T-helper 2 cell treated with Interferon-gamma antibody and Interleukin-4, amounts not matched to agents 5 μg/mL and 100 μg/mL, for 36 hours (primary cell): ENCODE results near the gene CDS1.
"Not testable (repeated sequence)": the region's sequence is repeated elsewhere in the genome, so short reads cannot be mapped to it uniquely, and the experiment has no call there.

Experiments
- DNase-seq: peaks from one replicate; pipeline ENCODE4 v3.0.0; 2021; ENCODE audit warnings: low spot score
- H3K27ac Mint-ChIP-seq: one replicate; pipeline ENCODE4 v1.8.0; 2021; ENCODE audit warnings: mild to moderate bottlenecking, mixed read lengths
- H3K27me3 Mint-ChIP-seq: one replicate; pipeline ENCODE4 v1.8.0; 2021; ENCODE audit warnings: low read depth, mixed read lengths
- H3K36me3 Mint-ChIP-seq: one replicate; pipeline ENCODE4 v1.8.0; 2021; ENCODE audit warnings: low read depth, mixed read lengths
- H3K4me1 Mint-ChIP-seq: one replicate; pipeline ENCODE4 v1.8.0; 2021; ENCODE audit warnings: low read depth, mixed read lengths
- H3K4me3 Mint-ChIP-seq: one replicate; pipeline ENCODE4 v1.8.0; 2022; ENCODE audit warnings: mild to moderate bottlenecking, moderate library complexity, mixed read lengths
- H3K9me3 Mint-ChIP-seq: one replicate; pipeline ENCODE4 v1.8.0; 2021; ENCODE audit warnings: mixed read lengths

The CDS1 gene

DNA sequence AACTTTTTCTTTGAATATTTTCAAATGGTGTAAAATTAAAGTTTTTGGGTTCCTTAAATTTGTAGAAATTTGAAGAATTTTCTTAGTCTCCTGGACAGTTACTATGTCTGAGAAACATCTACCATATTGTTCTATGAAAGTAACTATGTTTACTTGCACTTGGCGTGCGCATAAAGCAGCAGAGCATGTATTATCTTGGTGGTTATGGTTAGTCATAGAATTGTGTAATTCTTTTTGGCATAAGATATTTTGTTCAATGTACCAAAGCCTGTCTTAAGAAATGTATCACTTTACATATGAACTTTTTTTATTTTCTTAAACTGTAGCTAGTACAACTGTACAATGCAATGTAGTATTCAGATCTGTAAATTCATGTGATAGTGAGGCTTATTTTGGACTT, 49.2 kb downstream of the CDS1 start:
- no peaks in the 10 kb centered on the region for H3K4me1 Mint-ChIP-seq
- no peak for DNase-seq
- no peaks in the 10 kb centered on the region for H3K27me3 Mint-ChIP-seq
- H3K4me3 Mint-ChIP-seq: no peak overlapping the region
- H3K9me3 Mint-ChIP-seq: no peaks in the 10 kb centered on the region
- H3K36me3 Mint-ChIP-seq: no peaks in the 10 kb centered on the region
- no peak overlapping the region for H3K27ac Mint-ChIP-seq

DNA sequence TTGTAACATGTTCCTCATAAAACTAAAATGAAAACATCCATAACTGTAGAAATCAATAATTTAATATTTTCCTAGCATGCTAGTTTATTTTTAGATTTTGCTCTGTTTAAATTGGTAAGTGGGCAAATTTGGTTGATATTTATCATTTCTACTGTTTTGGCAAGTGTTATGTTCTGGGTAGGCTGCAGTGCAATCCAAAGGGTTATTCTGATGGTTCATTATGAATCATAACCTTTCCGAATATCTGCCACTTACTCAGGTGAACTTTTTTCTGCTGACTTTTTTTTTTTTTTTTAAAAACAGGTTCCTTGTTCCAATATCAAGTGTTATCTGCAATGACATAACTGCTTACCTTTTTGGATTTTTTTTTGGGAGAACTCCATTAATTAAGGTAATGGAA, 52.0 kb downstream of the CDS1 start:
- Mint-ChIP-seq H3K27me3 (no peaks in the 10 kb centered on the region), H3K4me3 (no peak overlapping the region), H3K27ac (no peak overlapping the region), H3K4me1 (no peaks in the 10 kb centered on the region), H3K36me3 (no peaks in the 10 kb centered on the region), H3K9me3 (no peaks in the 10 kb centered on the region)
- no peak for DNase-seq

DNA sequence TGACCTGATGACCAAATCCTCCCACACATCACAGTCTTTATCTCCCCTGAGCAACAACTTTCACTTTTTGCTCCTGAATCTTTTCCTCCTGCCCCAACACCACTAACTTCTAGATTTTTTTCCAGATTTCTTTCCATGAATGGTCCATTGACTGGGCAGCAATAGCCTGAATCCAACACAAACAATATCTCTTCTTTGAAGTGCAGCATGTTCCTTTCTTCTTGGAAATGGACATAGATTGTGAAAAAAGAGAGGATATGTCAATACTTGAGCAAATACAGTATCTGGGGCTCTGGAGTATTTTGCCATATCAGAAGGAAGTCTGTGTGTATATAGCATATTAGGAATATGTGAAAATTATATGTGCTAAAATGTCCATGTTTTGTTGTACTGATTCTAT, 55.2 kb downstream of the CDS1 start:
- no peak for DNase-seq
- Mint-ChIP-seq H3K4me3 (no peak overlapping the region), H3K27me3 (no peaks in the 10 kb centered on the region), H3K36me3 (no peaks in the 10 kb centered on the region), H3K27ac (no peak overlapping the region), H3K4me1 (no peaks in the 10 kb centered on the region), H3K9me3 (no peaks in the 10 kb centered on the region)

DNA sequence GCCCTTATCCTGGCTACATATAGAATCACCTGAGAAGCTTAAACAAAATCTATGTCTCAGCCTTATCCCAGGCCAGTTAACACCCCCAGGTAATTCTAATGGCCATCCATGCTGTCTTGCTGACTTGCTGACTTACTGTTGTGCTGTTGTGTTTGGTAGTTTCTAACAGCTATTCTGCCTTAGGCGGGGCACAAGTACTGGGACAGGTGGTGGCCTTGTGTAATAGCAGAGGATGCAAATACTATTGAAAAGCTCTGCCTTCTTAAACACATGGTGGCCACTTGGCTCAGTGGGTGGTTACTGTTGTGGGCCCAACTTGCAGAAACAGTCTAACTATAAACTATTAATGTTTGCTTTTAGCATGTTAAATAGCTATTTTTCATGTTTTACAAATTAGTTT, 56.2 kb downstream of the CDS1 start:
- Mint-ChIP-seq H3K27ac (no peak overlapping the region), H3K27me3 (no peaks in the 10 kb centered on the region), H3K4me1 (no peaks in the 10 kb centered on the region), H3K9me3 (no peaks in the 10 kb centered on the region), H3K4me3 (no peak overlapping the region), H3K36me3 (no peaks in the 10 kb centered on the region)
- DNase-seq: no peak

DNA sequence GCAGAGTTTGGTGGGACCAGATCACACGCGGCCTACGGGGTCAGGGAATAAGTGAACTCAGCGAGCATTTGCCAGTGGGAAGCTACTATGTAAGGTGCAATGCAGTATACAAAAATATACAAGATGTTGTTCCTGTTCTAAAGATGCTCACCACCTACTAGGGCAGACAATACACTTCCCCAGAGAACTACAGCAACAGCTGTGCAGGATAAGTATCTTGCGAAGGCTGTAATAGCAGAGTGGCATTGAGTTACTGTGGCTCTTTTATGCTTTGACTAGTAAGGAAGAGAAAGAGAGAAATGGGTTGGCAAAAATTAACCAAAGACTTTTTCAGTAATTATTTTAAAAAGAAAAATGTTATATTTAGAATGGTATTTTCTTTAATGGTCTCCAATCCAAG, 61.2 kb downstream of the CDS1 start:
- H3K4me3 Mint-ChIP-seq: no peak overlapping the region
- DNase-seq: no peak
- no peaks in the 10 kb centered on the region for H3K4me1 Mint-ChIP-seq
- H3K27me3 Mint-ChIP-seq: no peaks in the 10 kb centered on the region
- no peaks in the 10 kb centered on the region for H3K36me3 Mint-ChIP-seq
- no peak overlapping the region for H3K27ac Mint-ChIP-seq
- no peaks in the 10 kb centered on the region for H3K9me3 Mint-ChIP-seq

DNA sequence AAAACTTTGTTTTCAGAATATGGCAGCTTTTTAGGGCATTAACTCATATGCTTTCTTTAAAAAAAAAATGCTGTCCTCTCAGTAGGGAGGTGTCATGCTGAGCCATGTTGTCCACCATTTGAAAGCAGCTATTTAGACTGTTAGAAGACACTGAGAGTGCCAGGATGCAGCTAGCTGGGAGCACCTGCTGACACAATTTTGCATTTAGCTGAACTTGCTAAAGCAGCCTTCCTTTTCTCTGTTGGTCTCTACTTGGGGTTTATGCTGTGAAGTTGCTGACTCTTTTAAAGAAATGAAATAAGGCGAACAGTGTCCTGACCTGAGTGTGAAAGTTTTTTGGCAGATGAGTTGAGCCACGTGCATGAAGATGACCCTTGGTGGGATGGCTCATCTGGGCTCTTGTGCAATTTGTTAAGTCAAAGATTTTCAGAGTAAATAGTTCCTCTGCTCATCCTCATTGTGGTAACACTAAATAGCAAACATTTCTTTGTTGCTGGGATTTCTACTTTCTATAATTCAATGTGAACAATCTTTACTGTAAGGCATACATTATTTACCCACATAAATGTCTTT, 64.5 kb downstream of the CDS1 start:
- no peak overlapping the region for H3K27ac Mint-ChIP-seq
- no peak overlapping the region for H3K4me3 Mint-ChIP-seq
- no peak for DNase-seq
- H3K36me3 Mint-ChIP-seq: no peaks in the 10 kb centered on the region
- H3K4me1 Mint-ChIP-seq: no peaks in the 10 kb centered on the region
- no peaks in the 10 kb centered on the region for H3K9me3 Mint-ChIP-seq
- no peaks in the 10 kb centered on the region for H3K27me3 Mint-ChIP-seq

DNA sequence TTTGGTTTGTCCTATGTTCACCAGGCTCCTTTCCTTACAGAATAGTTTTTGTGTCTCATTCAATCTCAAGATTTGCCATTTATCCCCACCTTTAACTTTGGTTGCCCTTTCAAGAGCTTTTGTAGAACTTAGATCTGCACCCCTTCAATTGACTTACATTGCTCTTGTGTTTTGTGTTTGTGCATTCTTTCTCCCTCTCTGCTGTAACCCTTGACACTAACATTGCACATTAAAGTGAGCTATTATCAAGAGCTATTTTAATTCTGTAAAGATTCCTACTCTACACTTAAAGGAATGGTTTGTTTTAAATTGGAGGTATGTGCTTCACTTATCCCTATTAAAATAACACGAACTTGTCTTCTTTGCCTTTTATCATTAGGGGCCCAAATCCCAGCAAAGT, 65.3 kb downstream of the CDS1 start:
- no peaks in the 10 kb centered on the region for H3K27me3 Mint-ChIP-seq
- H3K36me3 Mint-ChIP-seq: no peaks in the 10 kb centered on the region
- no peaks in the 10 kb centered on the region for H3K4me1 Mint-ChIP-seq
- H3K27ac Mint-ChIP-seq: no peak overlapping the region
- no peak overlapping the region for H3K4me3 Mint-ChIP-seq
- H3K9me3 Mint-ChIP-seq: no peaks in the 10 kb centered on the region
- DNase-seq: no peak

DNA sequence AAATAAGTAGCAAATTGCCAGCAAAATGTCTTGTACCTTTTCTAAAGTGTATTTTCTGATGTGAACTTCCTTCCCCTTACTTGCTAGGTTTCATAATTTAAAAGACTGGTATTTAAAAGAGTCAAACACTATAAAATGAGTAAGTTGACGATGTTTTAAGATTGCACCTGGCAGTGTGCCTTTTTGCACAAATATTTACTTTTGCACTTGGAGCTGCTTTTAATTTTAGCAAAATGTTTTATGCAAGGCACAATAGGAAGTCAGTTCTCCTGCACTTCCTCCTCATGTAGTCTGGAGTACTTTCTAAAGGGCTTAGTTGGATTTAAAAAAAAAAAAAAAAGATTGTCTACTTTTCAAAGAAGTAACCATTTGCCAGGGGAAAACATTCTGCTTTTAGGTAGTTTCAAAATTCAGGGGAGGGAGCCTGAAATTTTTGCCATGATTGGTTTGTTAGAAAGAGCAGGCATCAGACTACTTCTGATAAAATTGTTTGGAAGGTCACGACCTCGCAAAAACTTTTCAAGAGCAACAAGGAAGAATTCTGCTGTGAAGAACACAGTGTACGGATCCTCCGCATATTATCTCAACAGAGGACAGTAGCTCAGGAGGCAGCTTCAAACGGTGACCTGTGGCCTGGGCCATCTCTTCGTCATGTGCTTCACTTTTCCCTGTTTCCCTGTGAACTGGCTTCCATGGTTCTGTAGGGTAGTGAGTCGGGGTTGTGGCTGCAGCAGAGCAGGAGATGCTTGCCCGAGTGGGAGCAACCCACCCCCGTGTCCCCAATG, 66.1 kb downstream of the CDS1 start:
- Mint-ChIP-seq H3K9me3 (no peaks in the 10 kb centered on the region), H3K36me3 (no peaks in the 10 kb centered on the region), H3K4me1 (no peaks in the 10 kb centered on the region), H3K4me3 (no peak overlapping the region), H3K27me3 (no peaks in the 10 kb centered on the region), H3K27ac (no peak overlapping the region)
- DNase-seq: no peak

DNA sequence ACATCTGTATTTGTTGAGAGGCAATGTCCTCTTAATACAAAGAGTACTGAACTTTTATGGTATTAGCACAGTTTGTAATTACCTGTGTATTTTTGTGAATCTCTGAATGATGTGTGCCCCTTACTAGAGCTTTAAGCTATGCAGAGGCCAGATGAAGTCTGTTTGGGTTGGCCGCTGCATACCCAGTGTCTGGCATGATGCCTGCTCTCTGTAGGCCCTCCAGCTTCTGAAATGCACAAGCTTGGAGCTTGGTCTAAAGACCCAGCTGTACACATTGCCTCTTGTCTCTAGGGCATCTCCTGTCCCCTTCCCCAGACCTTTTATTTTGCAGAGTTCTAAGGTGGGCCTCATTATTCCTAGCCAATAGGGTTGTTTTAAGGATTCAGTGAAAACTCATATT, 68.6 kb downstream of the CDS1 start:
- Mint-ChIP-seq H3K4me3 (no peak overlapping the region), H3K36me3 (no peaks in the 10 kb centered on the region), H3K4me1 (no peaks in the 10 kb centered on the region), H3K27me3 (no peaks in the 10 kb centered on the region), H3K9me3 (peaks cover 2% of the 10 kb centered on the region), H3K27ac (no peak overlapping the region)
- no peak for DNase-seq

DNA sequence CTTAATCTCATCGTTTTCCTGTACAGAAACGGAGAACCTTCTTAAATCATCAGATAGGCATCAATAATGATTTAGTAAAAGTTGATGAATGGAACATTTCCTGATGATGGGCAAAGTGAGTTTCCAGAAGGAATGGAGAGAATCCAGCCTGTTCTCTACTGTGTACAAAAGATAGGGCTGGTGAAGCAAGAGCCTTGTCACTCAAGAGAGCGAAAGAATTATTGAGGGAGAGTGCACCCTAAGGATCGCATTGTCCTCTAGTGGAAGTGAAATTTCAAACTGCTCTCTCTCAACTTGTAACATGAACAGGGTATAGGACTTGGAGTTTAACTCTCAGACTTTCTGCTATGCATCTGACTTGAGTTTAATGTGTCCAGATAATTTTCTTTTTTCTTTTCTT, 69.6 kb downstream of the CDS1 start:
- DNase-seq: no peak
- no peaks in the 10 kb centered on the region for H3K27me3 Mint-ChIP-seq
- H3K36me3 Mint-ChIP-seq: no peaks in the 10 kb centered on the region
- peaks cover 6% of the 10 kb centered on the region for H3K9me3 Mint-ChIP-seq
- no peak overlapping the region for H3K27ac Mint-ChIP-seq
- H3K4me3 Mint-ChIP-seq: no peak overlapping the region
- no peaks in the 10 kb centered on the region for H3K4me1 Mint-ChIP-seq

DNA sequence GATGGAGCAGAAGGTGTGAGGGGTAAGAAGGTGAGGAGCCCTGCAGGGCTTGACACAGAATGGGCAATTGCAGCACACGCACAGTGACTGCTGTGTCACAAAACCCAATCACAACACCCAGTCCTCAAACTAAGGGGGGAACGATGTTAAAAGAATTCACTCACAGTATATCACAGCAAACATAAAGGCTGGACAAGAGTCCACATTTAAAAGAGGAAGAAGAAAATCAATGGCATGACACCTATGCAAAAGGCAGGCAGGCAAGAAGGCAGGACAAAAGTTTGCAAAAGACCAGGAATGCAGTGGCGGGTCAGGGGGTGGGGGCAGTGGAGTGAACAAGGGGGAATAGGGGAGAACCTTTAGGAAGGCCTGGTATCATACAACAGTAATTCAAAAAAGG, 77.7 kb downstream of the CDS1 start:
- Mint-ChIP-seq H3K9me3 (peaks cover 10% of the 10 kb centered on the region), H3K4me1 (no peaks in the 10 kb centered on the region), H3K36me3 (no peaks in the 10 kb centered on the region), H3K27ac (no peak overlapping the region), H3K4me3 (no peak overlapping the region), H3K27me3 (no peaks in the 10 kb centered on the region)
- no peak for DNase-seq

DNA sequence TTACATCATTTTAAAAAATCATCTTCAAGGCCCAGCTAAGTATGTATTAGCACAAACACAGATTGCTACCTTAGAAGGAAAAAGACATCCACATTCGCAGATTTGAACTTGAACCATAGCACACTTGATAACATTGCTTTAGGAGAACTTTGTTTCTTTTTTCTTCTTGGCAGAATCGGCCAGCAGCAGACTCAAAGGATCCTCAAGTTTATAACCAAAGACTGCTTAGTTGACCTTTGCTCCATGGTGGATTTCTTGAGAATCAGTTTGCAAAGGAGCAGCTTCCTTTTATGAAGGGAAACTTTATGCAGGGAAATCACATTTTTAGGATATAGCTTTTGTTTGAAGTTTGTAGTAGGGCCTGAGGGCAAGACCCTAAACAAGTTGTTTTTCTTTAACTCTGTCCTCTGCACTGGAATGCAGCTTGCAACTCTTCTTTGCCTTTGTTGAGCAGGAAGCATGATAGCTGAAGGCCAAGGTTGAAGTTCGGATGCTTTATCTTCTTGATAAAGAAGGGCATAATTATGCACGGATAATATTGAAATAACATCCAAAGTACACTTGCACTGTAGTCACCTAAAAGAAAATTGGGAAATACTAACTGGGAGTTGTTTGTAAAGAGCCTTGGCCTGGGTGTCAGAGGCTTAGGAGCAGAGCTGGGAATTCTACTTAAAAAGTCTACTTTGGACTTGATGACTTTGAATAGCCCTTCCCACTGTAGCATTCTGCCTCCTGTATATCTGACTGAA, 78.4 kb downstream of the CDS1 start:
- H3K4me1 Mint-ChIP-seq: no peaks in the 10 kb centered on the region
- H3K4me3 Mint-ChIP-seq: no peak overlapping the region
- H3K9me3 Mint-ChIP-seq: peaks cover 9% of the 10 kb centered on the region
- no peaks in the 10 kb centered on the region for H3K27me3 Mint-ChIP-seq
- no peaks in the 10 kb centered on the region for H3K36me3 Mint-ChIP-seq
- no peak overlapping the region for H3K27ac Mint-ChIP-seq
- no peak for DNase-seq

DNA sequence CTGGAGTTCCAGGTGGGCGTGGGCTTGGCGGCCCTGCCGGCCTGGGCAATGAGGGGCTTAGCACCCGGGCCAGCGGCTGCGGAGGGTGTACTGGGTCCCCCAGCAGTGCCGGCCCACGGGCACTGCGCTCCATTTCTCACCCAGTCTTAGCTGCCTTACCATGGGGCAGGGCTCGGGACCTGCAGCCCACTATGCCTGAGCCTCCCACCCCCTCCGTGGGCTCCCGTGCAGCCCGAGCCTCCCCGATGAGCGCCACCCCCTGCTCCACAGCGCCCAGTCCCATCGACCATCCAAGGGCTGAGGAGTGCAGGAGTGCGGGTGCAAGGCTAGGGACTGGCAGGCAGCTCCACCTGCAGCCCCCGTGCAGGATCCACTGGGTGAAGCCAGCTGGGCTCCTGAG, 81.8 kb downstream of the CDS1 start:
- H3K9me3 Mint-ChIP-seq, H3K4me1 Mint-ChIP-seq, H3K27ac Mint-ChIP-seq, H3K4me3 Mint-ChIP-seq, DNase-seq, H3K27me3 Mint-ChIP-seq, H3K36me3 Mint-ChIP-seq: not testable (repeated sequence)

DNA sequence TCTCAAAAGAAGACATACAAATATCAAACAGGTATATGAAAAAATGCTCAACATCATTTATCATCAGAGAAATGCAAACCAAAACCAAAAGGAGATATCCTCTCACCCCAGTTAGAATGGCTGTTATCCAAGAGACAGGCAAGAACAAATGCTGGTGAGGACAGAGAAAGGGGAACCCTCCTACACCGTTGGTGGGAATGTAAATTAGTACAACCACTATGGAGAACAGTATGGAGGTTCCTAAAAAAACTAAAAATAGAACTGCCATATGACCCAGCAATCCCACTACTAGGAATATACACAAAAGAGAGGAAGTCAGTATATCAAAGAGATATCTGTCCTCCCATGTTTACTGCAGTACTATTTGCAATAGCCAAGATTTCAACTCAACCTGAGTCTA, 83.5 kb downstream of the CDS1 start:
- no peak for DNase-seq
- no peaks in the 10 kb centered on the region for H3K36me3 Mint-ChIP-seq
- H3K27me3 Mint-ChIP-seq: peaks cover 3% of the 10 kb centered on the region
- no peak overlapping the region for H3K4me3 Mint-ChIP-seq
- no peaks in the 10 kb centered on the region for H3K9me3 Mint-ChIP-seq
- H3K27ac Mint-ChIP-seq: no peak overlapping the region
- H3K4me1 Mint-ChIP-seq: no peaks in the 10 kb centered on the region
